K562 (cell line): ENCODE data around the gene SLC25A42. TPM values are rescaled to one million over a fixed set of nuclear protein-coding genes. Genes with fewer than 3 reads are reported as not detected.

Experiments used
- ATAC-seq: fragments of 200-7000 bp; cut with Tn5 transposase; 3 replicates; pipeline ENCODE4 v1.9.1; 2020; ENCODE audit warnings: moderate library complexity
- BruUV-seq: library from RNA; stranded (reverse); fragments of 400-500 nt; replicated peaks from 2 replicates; lab custom pipeline; 2021; lab: Mats Ljungman, UMichigan
- CTCF ChIA-PET: fragments of 300-600 bp; formaldehyde crosslinking; extraction: SDS; loops from one replicate; lab custom pipeline; 2021; ENCODE audit warnings: low intra/inter-chr PET ratio; lab: Yijun Ruan, JAX
- POLR2A ChIA-PET: fragments of 300-600, 350-650 bp; sonication (Branson Sonifier 250); formaldehyde crosslinking; extraction: SDS; loops from one replicate; lab custom pipeline; 2021; ENCODE audit warnings: antibody characterized with exemption, inconsistent platforms; lab: Yijun Ruan, JAX
- DNase-seq, 4 experiments: peaks; one replicate each; pipeline versions ENCODE4 v3.0.0 to v3.0.0-alpha.2; 2011 to 2018; ENCODE audit warnings: low spot score in 3 of 4, mixed read lengths in 3 of 4; ENCODE audit errors: extremely low read depth in 1 of 4
- FAIRE-seq: peaks from 2 replicates; lab custom pipeline; 2011; peaks lifted over from hg19 to GRCh38; lab: Jason Lieb, UNC
- H2AFZ ChIP-seq: 2 replicates; pipeline ENCODE4 v1.6.0; 2011; ENCODE audit warnings: low read depth, low read length, control low read depth, inconsistent platforms
- H3K27ac ChIP-seq: fragments of 200-600 bp; 3 replicates; pipeline ENCODE4 v1.8.0; 2011; ENCODE audit warnings: low read depth, mild to moderate bottlenecking, control low read depth, inconsistent platforms, low read length, moderate library complexity, mixed read lengths; ENCODE audit errors: extremely low read depth
- H3K27me3 ChIP-seq, 2 experiments: fragments of 300-600 bp in 1 of 2; 2 replicates in 1 of 2; 3 replicates in 1 of 2; pipeline versions ENCODE4 v1.6.0 to v1.8.0; 2011; ENCODE audit warnings: inconsistent platforms in 2 of 2, low read length in 2 of 2, mild to moderate bottlenecking in 1 of 2, mixed read lengths in 1 of 2, moderate library complexity in 1 of 2; ENCODE audit not compliant: control insufficient read depth in 2 of 2, insufficient read depth in 2 of 2
- H3K36me3 ChIP-seq: fragments of 300-600 bp; 3 replicates; pipeline ENCODE4 v1.8.0; 2011; ENCODE audit warnings: mild to moderate bottlenecking, low read length, inconsistent platforms; ENCODE audit not compliant: control insufficient read depth, insufficient read depth
- H3K4me1 ChIP-seq, 2 experiments: fragments of 200-600 bp in 1 of 2; replicated peaks in 1 of 2; 2 replicates in 1 of 2; 3 replicates in 1 of 2; pipeline versions ENCODE4 v1.5.1 to v1.8.0; 2011; ENCODE audit warnings: inconsistent platforms in 2 of 2, low read length in 2 of 2, mild to moderate bottlenecking in 1 of 2, mixed read lengths in 1 of 2, moderate library complexity in 1 of 2; ENCODE audit not compliant: control insufficient read depth in 2 of 2, insufficient read depth in 2 of 2
- H3K4me2 ChIP-seq: 2 replicates; pipeline ENCODE4 v1.6.1; 2011; ENCODE audit warnings: low read length, control low read depth, inconsistent platforms, mixed read lengths; ENCODE audit not compliant: insufficient read depth
- H3K4me3 ChIP-seq: fragments of 200-600 bp; sonication (generic), shearing (Covaris generic); 2 replicates; pipeline ENCODE4 v1.5.1; 2016; ENCODE audit warnings: control low read depth, inconsistent platforms
- H3K79me2 ChIP-seq: fragments of 200-600 bp; 3 replicates; pipeline ENCODE4 v1.8.0; 2011; ENCODE audit warnings: low read length, inconsistent platforms; ENCODE audit not compliant: control insufficient read depth, insufficient read depth
- H3K9ac ChIP-seq, 2 experiments: 2 replicates each; pipeline versions ENCODE4 v1.6.0 to v1.6.1; 2011; ENCODE audit warnings: low read depth in 2 of 2, low read length in 2 of 2, control low read depth in 1 of 2, inconsistent platforms in 1 of 2, mild to moderate bottlenecking in 1 of 2, mixed read lengths in 1 of 2; ENCODE audit not compliant: insufficient read depth in 1 of 2
- H3K9me1 ChIP-seq: one replicate; pipeline ENCODE4 v1.6.0; 2011; ENCODE audit warnings: inconsistent platforms, mild to moderate bottlenecking, low read length, moderate library complexity; ENCODE audit not compliant: control insufficient read depth, insufficient read depth
- H3K9me3 ChIP-seq: replicated peaks from 2 replicates; pipeline ENCODE4 v1.5.1; 2011; ENCODE audit warnings: low read depth, low read length, inconsistent platforms; ENCODE audit not compliant: control insufficient read depth, insufficient read depth
- H4K20me1 ChIP-seq: replicated peaks from 2 replicates; pipeline ENCODE4 v1.6.1; 2011; ENCODE audit warnings: low read length, inconsistent platforms, mixed read lengths; ENCODE audit not compliant: control insufficient read depth, insufficient read depth
- BCL6 ChIP-seq: fragments of 250-450 bp; sonication (Bioruptor Pico); IDR thresholded peaks from 2 replicates; pipeline ENCODE4 v1.4.0; 2020
- BRF2 ChIP-seq: IDR thresholded peaks from 3 replicates; pipeline ENCODE4 v1.6.1; 2011; ENCODE audit warnings: borderline replicate concordance, mild to moderate bottlenecking; ENCODE audit not compliant: insufficient read length, insufficient read depth
- EP300 ChIP-seq: IDR thresholded peaks from 2 replicates; pipeline ENCODE4 v1.6.1; 2012; ENCODE audit warnings: low read length, improper control_type of control experiment
- FUS ChIP-seq: fragments of 200-400 bp; formaldehyde crosslinking; optimal IDR thresholded peaks from 2 replicates; pipeline ENCODE3; 2017; ENCODE audit warnings: low read depth, low read length
- GABPA ChIP-seq: fragments of 200-800 bp; sonication (Bioruptor generic); conservative IDR thresholded peaks from 2 replicates; pipeline ENCODE4 v1.6.1; 2016; ENCODE audit warnings: low read depth, missing genetic modification characterization, missing compliant biosample characterization
- HSF4 ChIP-seq: fragments of 250-450 bp; sonication (Bioruptor Pico); IDR thresholded peaks from 2 replicates; pipeline ENCODE4 v2.1.2; 2022; ENCODE audit warnings: mild to moderate bottlenecking, moderate library complexity, borderline replicate concordance
- NFIX ChIP-seq: fragments of 250-450 bp; sonication (Bioruptor Pico); IDR thresholded peaks from 2 replicates; pipeline ENCODE4 v1.4.0; 2020; ENCODE audit warnings: low read depth, mild to moderate bottlenecking, moderate library complexity
- POLR2A ChIP-seq: fragments of 450-650 bp; conservative IDR thresholded peaks from 2 replicates; pipeline ENCODE4 v1.6.1; 2016
- POLR2AphosphoS2 ChIP-seq: IDR thresholded peaks from 2 replicates; pipeline ENCODE4 v1.6.1; 2012; ENCODE audit warnings: low read length, improper control_type of control experiment
- POLR2G ChIP-seq: fragments of 200-400 bp; formaldehyde crosslinking; IDR thresholded peaks from 2 replicates; pipeline ENCODE4 v1.6.1; 2017; ENCODE audit warnings: low read depth, mild to moderate bottlenecking, antibody characterized with exemption, low read length, moderate library complexity
- SIN3A ChIP-seq, 2 experiments: fragments of 150-350 bp in 1 of 2; IDR thresholded peaks; 2 replicates each; pipeline ENCODE4 v1.6.1; 2011 to 2016; ENCODE audit warnings: borderline replicate concordance in 2 of 2, low read depth in 2 of 2, low read length in 2 of 2, mild to moderate bottlenecking in 2 of 2, moderate library complexity in 2 of 2; ENCODE audit not compliant: control insufficient read depth in 1 of 2
- USF1 ChIP-seq: sonication (generic); formaldehyde crosslinking; IDR thresholded peaks from 2 replicates; pipeline ENCODE4 v1.9.0; 2022; ENCODE audit warnings: mild to moderate bottlenecking, missing genetic modification reagents
- WHSC1 ChIP-seq: IDR thresholded peaks from one replicate; pipeline ENCODE4 v1.6.1; 2012; ENCODE audit warnings: low read length, control low read depth, inconsistent platforms
- ZBTB49 ChIP-seq: sonication (generic); formaldehyde crosslinking; IDR thresholded peaks from 2 replicates; pipeline ENCODE4 v1.8.0; 2022; ENCODE audit warnings: missing genetic modification reagents, mild to moderate bottlenecking, borderline replicate concordance
- ZNF584 ChIP-seq: fragments of 200-800 bp; sonication (Bioruptor generic); IDR thresholded peaks from 2 replicates; pipeline ENCODE4 v1.6.1; 2016; ENCODE audit warnings: low read depth, mild to moderate bottlenecking, missing genetic modification characterization, missing compliant biosample characterization
- ZSCAN29 ChIP-seq: fragments of 450-650 bp; IDR thresholded peaks from 2 replicates; pipeline ENCODE4 v1.6.1; 2017
- WGBS: fragments of 100-300 bp; shearing (Covaris generic); methylation state at CpG from one replicate; pipeline ENCODE4 v1.1.6; 2016; ENCODE audit warnings: low coverage, mixed read lengths; ENCODE audit not compliant: insufficient coverage; ENCODE audit errors: missing lambda C conversion rate; 5-methylcytosine and 5-hydroxymethylcytosine counted together
- in situ Hi-C: fragments of 300-500 bp; cut with MboI; formaldehyde crosslinking; loops from 4 replicates; pipeline ENCODE4 v1.15.0; 2018; ENCODE audit warnings: inconsistent platforms, mixed read lengths
- intact Hi-C: fragments of 100-400 bp; cut with micrococcal nuclease; formaldehyde crosslinking; loops from 2 replicates; pipeline ENCODE4 v1.14.2; 2022
- polyA plus RNA-seq, 8 experiments: library from polyadenylated mRNA; depleted of rRNA in 4 of 8; stranded (reverse) in 5 of 8; unstranded in 3 of 8; fragments of >200 nt; fragmentation: Nextera tagmentation in 2 of 8; fragmentation: Illumina TruSeq in 1 of 8; extraction: Ambion mirVana in 2 of 8; extraction: Trizol in 1 of 8; gene quantifications; 2 replicates each; pipeline versions ENCODE4 v1.2.1 to v1.2.3, GENCODE V29; 2011 to 2014; ENCODE audit warnings: inconsistent platforms in 1 of 8, missing spikeins in 1 of 8
- total RNA-seq, 7 experiments: library from RNA; depleted of rRNA in 6 of 7; stranded (reverse); fragments of >200 nt in 6 of 7; fragmentation: Illumina TruSeq in 2 of 7; extraction: Trizol in 2 of 7; gene quantifications; 2 replicates each; pipeline versions ENCODE4 v1.2.1 to v1.2.3, GENCODE V29; 2011 to 2021; ENCODE audit warnings: low replicate concordance in 1 of 7
- TF ChIP-seq, protein P1 (sequence below), 2 experiments: fragments of 450-650 bp in 1 of 2; sonication (generic) in 1 of 2; formaldehyde crosslinking; conservative IDR thresholded peaks; 2 replicates each; pipeline versions ENCODE4 v1.4.0 to v1.8.1; 2020 to 2022; ENCODE audit warnings: mild to moderate bottlenecking in 1 of 2, missing genetic modification reagents in 1 of 2

The SLC25A42 gene
- total and polyA plus RNA-seq, 9 of the 15 experiments (the other 6 are each of a cell fraction or from before 2014, with no cell fraction given) = 0.59 to 32.2 (median 14.1) TPM

GRCh38 chr19:19111967-19112580 is 48.3 kb downstream of the SLC25A42 start:
- TSS peak; percentile 23 for BruUV-seq
- no peaks in the 10 kb centered on the region for H3K79me2 ChIP-seq
- intact Hi-C loops (loop anchor here (2.0 kb wide), 2 partner anchors 51 to 59 kb away; no protein-coding TSS in a partner anchor), in situ Hi-C loops (no loop called here)
- H3K27ac ChIP-seq = no peak overlapping the region
- H3K4me1 ChIP-seq = peaks cover 12 to 31% of the 10 kb centered on the region in 2 experiments; a peak in 4 of 5 replicates
- H3K9me3 ChIP-seq = no peaks in the 10 kb centered on the region
- no peak for FAIRE-seq
- peak overlapping the region in 1 of 2 experiments; percentile 81; a peak in 2 of 4 replicates for H3K9ac ChIP-seq
- ATAC-seq = no peak
- DNase-seq = no peak
- H3K4me3 ChIP-seq = no peak overlapping the region
- ChIA-PET POLR2A (interaction anchor here (0.6 to 0.7 kb wide), 2 partner anchors 51 to 187 kb away, joined by 3 to 4 read pairs; no protein-coding TSS in a partner anchor), CTCF (interaction anchor here (0.9 to 1.2 kb wide), 2 partner anchors 58 to 61 kb away, joined by 6 to 9 read pairs; no protein-coding TSS in a partner anchor)
- H3K4me2 ChIP-seq = no peak overlapping the region
- peaks cover 16% of the 10 kb centered on the region; the same call in 1 of the 3 replicates for H3K36me3 ChIP-seq
- H2AFZ ChIP-seq = no peak overlapping the region
- H4K20me1 ChIP-seq = 0 out of 2 replicates have a peak, but pooled peaks cover 2% of the 10 kb centered on the region
- no peaks in the 10 kb centered on the region for H3K27me3 ChIP-seq
- H3K9me1 ChIP-seq = peaks cover 4% of the 10 kb centered on the region
- WGBS = 82% methylated on average over 8 of the region's 9 CpGs
- TF ChIP-seq GABPA = no peak
- no peak for TF ChIP-seq NFIX (CRISPR knock-in tag)
- TF ChIP-seq ZSCAN29 = no peak
- TF ChIP-seq FUS = no peak
- no peak for TF ChIP-seq BRF2
- TF ChIP-seq HSF4 (CRISPR knock-in tag) = no peak
- TF ChIP-seq POLR2G = peak; percentile 52
- no peak for TF ChIP-seq ZBTB49 (CRISPR knock-in tag)
- TF ChIP-seq SIN3A (IDR thresholded peaks at IDR 0.05; ENCODE audit: borderline replicate concordance in 2 of 2, control insufficient read depth in 1 of 2, low read depth in 2 of 2, low read length in 2 of 2) = no peak
- TF ChIP-seq EP300 = no peak
- TF ChIP-seq, protein P1, sequence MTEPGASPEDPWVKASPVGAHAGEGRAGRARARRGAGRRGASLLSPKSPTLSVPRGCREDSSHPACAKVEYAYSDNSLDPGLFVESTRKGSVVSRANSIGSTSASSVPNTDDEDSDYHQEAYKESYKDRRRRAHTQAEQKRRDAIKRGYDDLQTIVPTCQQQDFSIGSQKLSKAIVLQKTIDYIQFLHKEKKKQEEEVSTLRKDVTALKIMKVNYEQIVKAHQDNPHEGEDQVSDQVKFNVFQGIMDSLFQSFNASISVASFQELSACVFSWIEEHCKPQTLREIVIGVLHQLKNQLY (CRISPR knock-in tag; conservative IDR thresholded peaks at IDR 0.05) = no peak
- TF ChIP-seq WHSC1 = peak; percentile 65
- TF ChIP-seq POLR2AphosphoS2 = no peak
- no peak for TF ChIP-seq BCL6 (CRISPR knock-in tag)
- no peak for TF ChIP-seq ZNF584 (CRISPR knock-in tag)
- TF ChIP-seq POLR2A = 0 out of 2 replicates have a peak, but pooled peaks have one; percentile 23
- TF ChIP-seq USF1 (CRISPR knock-in tag) = no peak
